H9 (cell line): ENCODE results near the gene PGLYRP3. TPM values are rescaled to one million over a fixed set of nuclear protein-coding genes. Genes with fewer than 3 reads are reported as not detected.

Experiments
- DNase-seq: peaks from one replicate; pipeline ENCODE4 v3.0.0-alpha.2; 2017
- H2AFZ ChIP-seq: one replicate; pipeline ENCODE4 v1.6.1; 2013; ENCODE audit warnings: mild to moderate bottlenecking, low read length, control low read depth, moderate library complexity
- H2AK5ac ChIP-seq: 2 replicates; pipeline ENCODE4 v1.6.1; 2013; ENCODE audit warnings: low read length, control low read depth, mixed read lengths; ENCODE audit not compliant: insufficient read length
- H2BK120ac ChIP-seq: one replicate; pipeline ENCODE4 v1.6.1; 2013; ENCODE audit warnings: low read depth, mild to moderate bottlenecking, low read length, control low read depth, inconsistent platforms; ENCODE audit not compliant: poor library complexity, severe bottlenecking
- H2BK12ac ChIP-seq: 2 replicates; pipeline ENCODE4 v1.6.1; 2013; ENCODE audit warnings: low read length, control low read depth, mixed read lengths, low read depth; ENCODE audit not compliant: insufficient read length
- H2BK15ac ChIP-seq: 2 replicates; pipeline ENCODE4 v1.6.1; 2013; ENCODE audit warnings: low read depth, low read length, control low read depth
- H2BK20ac ChIP-seq: one replicate; pipeline ENCODE4 v1.6.1; 2013; ENCODE audit warnings: low read depth, mild to moderate bottlenecking, low read length, control low read depth, inconsistent platforms; ENCODE audit not compliant: poor library complexity, severe bottlenecking
- H2BK5ac ChIP-seq: 2 replicates; pipeline ENCODE4 v1.6.1; 2013; ENCODE audit warnings: low read length, control low read depth, mixed read lengths; ENCODE audit not compliant: insufficient read length
- H3K14ac ChIP-seq: 2 replicates; pipeline ENCODE4 v1.6.1; 2013; ENCODE audit warnings: low read length, control low read depth; ENCODE audit not compliant: insufficient read depth
- H3K18ac ChIP-seq: 2 replicates; pipeline ENCODE4 v1.6.1; 2013; ENCODE audit warnings: low read depth, mild to moderate bottlenecking, mixed read lengths, low read length, control low read depth; ENCODE audit not compliant: insufficient read length
- H3K23ac ChIP-seq: 2 replicates; pipeline ENCODE4 v1.6.1; 2013; ENCODE audit warnings: low read length, control low read depth, mixed read lengths, low read depth; ENCODE audit not compliant: insufficient read length
- H3K23me2 ChIP-seq: 2 replicates; pipeline ENCODE4 v1.6.1; 2013; ENCODE audit warnings: low read depth, mild to moderate bottlenecking, mixed read lengths, low read length, control low read depth; ENCODE audit not compliant: insufficient read length, poor library complexity, severe bottlenecking
- H3K27ac ChIP-seq: 2 replicates; pipeline ENCODE4 v1.5.1; 2013; ENCODE audit warnings: low read length, control low read depth, mixed read lengths, low read depth; ENCODE audit not compliant: insufficient read length
- H3K27me3 ChIP-seq: 2 replicates; pipeline ENCODE4 v1.6.1; 2013; ENCODE audit warnings: low read length, control low read depth, inconsistent platforms; ENCODE audit not compliant: insufficient read depth
- H3K4ac ChIP-seq: 2 replicates; pipeline ENCODE4 v1.6.1; 2013; ENCODE audit warnings: low read depth, mild to moderate bottlenecking, control low read depth, inconsistent platforms, low read length, moderate library complexity
- H3K4me1 ChIP-seq: 2 replicates; pipeline ENCODE4 v1.6.1; 2013; ENCODE audit warnings: low read length, control low read depth, inconsistent platforms; ENCODE audit not compliant: insufficient read depth
- H3K4me2 ChIP-seq: 2 replicates; pipeline ENCODE4 v1.6.1; 2013; ENCODE audit warnings: low read length, control low read depth, mixed read lengths; ENCODE audit not compliant: insufficient read length, insufficient read depth
- H3K56ac ChIP-seq: 2 replicates; pipeline ENCODE4 v1.6.1; 2013; ENCODE audit warnings: low read depth, mild to moderate bottlenecking, mixed read lengths, low read length, control low read depth; ENCODE audit not compliant: insufficient read length
- H3K79me1 ChIP-seq: 2 replicates; pipeline ENCODE4 v1.6.1; 2013; ENCODE audit warnings: low read depth, mild to moderate bottlenecking, moderate library complexity, low read length, control low read depth, inconsistent platforms; ENCODE audit not compliant: insufficient read depth, poor library complexity, severe bottlenecking
- H3K79me2 ChIP-seq: 2 replicates; pipeline ENCODE4 v1.6.1; 2013; ENCODE audit warnings: low read length, control low read depth, inconsistent platforms; ENCODE audit not compliant: insufficient read depth
- H3K9ac ChIP-seq: 2 replicates; pipeline ENCODE4 v1.6.1; 2013; ENCODE audit warnings: low read length, control low read depth, mixed read lengths; ENCODE audit not compliant: insufficient read length; ENCODE audit errors: extremely low read depth
- H3K9me3 ChIP-seq: one replicate; pipeline ENCODE4 v1.6.1; 2013; ENCODE audit warnings: low read depth, low read length, inconsistent platforms; ENCODE audit not compliant: control insufficient read depth
- H3T11ph ChIP-seq: one replicate; pipeline ENCODE4 v1.6.1; 2013; ENCODE audit warnings: mild to moderate bottlenecking, low read length, control low read depth, inconsistent platforms
- H4K20me1 ChIP-seq: one replicate; pipeline ENCODE4 v1.6.1; 2013; ENCODE audit not compliant: control insufficient read depth, insufficient read length, insufficient read depth
- H4K5ac ChIP-seq: 2 replicates; pipeline ENCODE4 v1.6.1; 2013; ENCODE audit warnings: low read depth, mild to moderate bottlenecking, mixed read lengths, low read length, control low read depth; ENCODE audit not compliant: insufficient read length
- H4K8ac ChIP-seq: replicated peaks from 2 replicates; pipeline ENCODE4 v1.6.1; 2013; ENCODE audit warnings: low read length, control low read depth, mixed read lengths, low read depth; ENCODE audit not compliant: insufficient read length
- H4K91ac ChIP-seq: 2 replicates; pipeline ENCODE4 v1.6.1; 2013; ENCODE audit warnings: low read depth, mild to moderate bottlenecking, moderate library complexity, mixed read lengths, low read length, control low read depth; ENCODE audit not compliant: insufficient read length
- H3K27ac Mint-ChIP-seq, 3 experiments: 2 replicates in 2 of 3; 3 replicates in 1 of 3; pipeline ENCODE4 v1.8.0; 2020 to 2021; ENCODE audit warnings: mixed read lengths in 3 of 3, mild to moderate bottlenecking in 1 of 3, moderate library complexity in 1 of 3
- H3K27me3 Mint-ChIP-seq: 2 replicates; pipeline ENCODE4 v1.8.0; 2021; ENCODE audit warnings: low read depth, mild to moderate bottlenecking, moderate library complexity, mixed read lengths
- H3K36me3 Mint-ChIP-seq, 3 experiments: 2 replicates in 2 of 3; 3 replicates in 1 of 3; pipeline ENCODE4 v1.8.0; 2020 to 2021; ENCODE audit warnings: low read depth in 3 of 3, mixed read lengths in 3 of 3; ENCODE audit not compliant: insufficient read depth in 1 of 3
- H3K4me1 Mint-ChIP-seq, 2 experiments: 2 replicates each; pipeline ENCODE4 v1.8.0; 2020; ENCODE audit warnings: mixed read lengths in 2 of 2
- H3K4me3 Mint-ChIP-seq, 2 experiments: 2 replicates in 1 of 2; 3 replicates in 1 of 2; pipeline ENCODE4 v1.8.0; 2020 to 2021; ENCODE audit warnings: mild to moderate bottlenecking in 2 of 2, mixed read lengths in 2 of 2, moderate library complexity in 1 of 2
- H3K9me3 Mint-ChIP-seq, 2 experiments: 2 replicates in 1 of 2; 3 replicates in 1 of 2; pipeline ENCODE4 v1.8.0; 2020; ENCODE audit warnings: mild to moderate bottlenecking in 2 of 2, mixed read lengths in 2 of 2, moderate library complexity in 1 of 2
- CTCF ChIP-seq: fragments of 200-600 bp; sonication (generic); conservative IDR thresholded peaks from 3 replicates; pipeline ENCODE4 v1.8.0; 2021; ENCODE audit warnings: antibody characterized with exemption, mild to moderate bottlenecking
- WGBS: extraction: QIAGEN DNeasy Blood & Tissue Kit; methylation state at CpG from one replicate; pipeline ENCODE4 v1.1.7; 2013; ENCODE audit warnings: missing lambda C conversion rate, low lambda C conversion rate, mixed read lengths; ENCODE audit not compliant: insufficient read length; ENCODE audit errors: extremely low coverage; 5-methylcytosine and 5-hydroxymethylcytosine counted together
- total RNA-seq: library from RNA; stranded (reverse); gene quantifications from 2 replicates; pipeline ENCODE4 v1.2.1, GENCODE V29; 2021

Gene PGLYRP3
- total RNA-seq, 1 experiment from 2014 or later: not detected

DNA sequence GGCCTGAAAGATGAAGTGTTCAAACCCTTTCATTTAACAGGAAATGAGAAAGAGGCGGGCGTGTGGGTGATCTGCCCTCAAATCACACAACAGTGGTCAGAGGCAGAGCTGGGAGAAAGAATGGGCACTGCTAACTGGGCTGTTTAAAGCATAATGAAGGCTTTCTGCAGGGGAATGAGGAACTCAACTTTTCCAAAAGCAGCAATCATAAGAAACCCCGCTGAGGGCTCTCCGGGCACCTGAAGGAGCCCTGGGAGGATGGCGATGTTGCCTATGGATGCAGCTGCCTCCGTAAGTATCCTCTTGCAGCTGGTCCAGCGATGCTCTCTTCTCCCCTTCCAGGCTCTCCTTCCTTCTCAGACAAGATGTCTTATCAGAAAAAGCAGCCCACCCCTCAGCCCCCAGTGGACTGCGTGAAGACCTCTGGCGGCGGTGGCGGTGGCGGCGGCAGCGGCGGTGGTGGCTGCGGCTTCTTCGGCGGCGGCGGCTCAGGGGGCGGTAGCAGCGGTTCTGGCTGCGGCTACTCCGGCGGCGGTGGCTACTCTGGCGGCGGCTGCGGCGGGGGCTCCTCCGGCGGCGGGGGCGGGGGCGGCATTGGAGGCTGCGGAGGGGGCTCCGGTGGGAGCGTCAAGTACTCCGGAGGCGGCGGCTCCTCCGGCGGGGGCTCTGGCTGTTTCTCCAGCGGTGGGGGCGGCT lies 52.0 kb downstream of the PGLYRP3 start:
- H2BK12ac ChIP-seq: no peak overlapping the region
- H3T11ph ChIP-seq: no peak overlapping the region
- no peaks in the 10 kb centered on the region for H3K4me1 ChIP-seq
- H2BK15ac ChIP-seq: no peak overlapping the region
- no peak overlapping the region for H2BK20ac ChIP-seq
- H2AK5ac ChIP-seq: no peak overlapping the region
- H3K27me3 Mint-ChIP-seq: peaks cover 77% of the 10 kb centered on the region
- H3K4me2 ChIP-seq: peak overlapping the region; percentile 28
- no peak overlapping the region for H3K27ac ChIP-seq
- no peak overlapping the region for H2AFZ ChIP-seq
- H3K14ac ChIP-seq: no peak overlapping the region
- H3K27ac Mint-ChIP-seq: no peak overlapping the region
- DNase-seq: no peak
- no peak for TF ChIP-seq CTCF
- no peaks in the 10 kb centered on the region for H3K23me2 ChIP-seq
- peaks cover 12 to 14% of the 10 kb centered on the region in 2 experiments for H3K4me1 Mint-ChIP-seq
- H2BK5ac ChIP-seq: no peak overlapping the region
- H3K9me3 ChIP-seq: no peaks in the 10 kb centered on the region
- no peak overlapping the region for H3K18ac ChIP-seq
- H3K27me3 ChIP-seq: peaks cover 26% of the 10 kb centered on the region; the same call in 1 of the 2 replicates
- no peaks in the 10 kb centered on the region for H4K20me1 ChIP-seq
- H4K8ac ChIP-seq: no peak overlapping the region
- H2BK120ac ChIP-seq: no peak overlapping the region
- H3K4ac ChIP-seq: no peak overlapping the region
- no CpG with 5 or more reads among the region's 45 CpGs for WGBS
- no peak overlapping the region for H4K91ac ChIP-seq
- no peak overlapping the region for H4K5ac ChIP-seq
- no peak overlapping the region for H3K23ac ChIP-seq
- no peaks in the 10 kb centered on the region for H3K79me1 ChIP-seq
- H3K36me3 Mint-ChIP-seq: peaks cover 0 to 3% (median 0%) of the 10 kb centered on the region in 3 experiments; a peak in 1 of 7 replicates
- no peak overlapping the region for H3K56ac ChIP-seq
- peak overlapping the region; percentile 48 to 83 for H3K4me3 Mint-ChIP-seq
- no peaks in the 10 kb centered on the region for H3K79me2 ChIP-seq
- H3K9me3 Mint-ChIP-seq: peaks cover 2 to 10% of the 10 kb centered on the region in 2 experiments; a peak in 3 of 5 replicates
- no peak overlapping the region for H3K9ac ChIP-seq
